ENCODE results near the gene TOGARAM2.

TOGARAM2 gene

DNA sequence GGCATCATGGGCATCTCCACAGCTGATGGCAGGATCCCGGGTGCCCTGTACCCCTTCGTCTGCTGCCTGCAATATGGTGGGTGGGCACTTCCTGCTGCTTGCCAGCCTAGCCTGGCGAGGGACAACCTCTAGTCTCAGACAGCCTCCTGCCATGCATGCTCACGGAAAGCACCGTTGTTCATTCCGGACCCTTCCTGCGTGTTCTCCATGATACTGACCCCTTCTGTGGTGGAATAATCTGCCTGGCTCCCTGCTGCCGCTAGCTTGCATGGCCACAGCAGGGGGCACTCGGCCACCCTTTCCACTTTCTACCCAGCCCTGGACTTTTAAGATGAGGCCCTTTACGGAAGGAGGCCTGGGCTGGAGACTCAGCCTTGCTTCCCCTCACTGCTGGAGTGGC, 81.3 kb downstream of the TOGARAM2 start:
- Histone ChIP-seq H3K27me3 (ENCODE audit: insufficient read depth, poor library complexity, severe bottlenecking) (no peaks in the 10 kb centered on the region), H3K4me1 (ENCODE audit: insufficient read depth, poor library complexity, severe bottlenecking) (peaks cover 25% of the 10 kb centered on the region), H3K36me3 (ENCODE audit: low read depth) (no peaks in the 10 kb centered on the region), H3K9me3 (ENCODE audit: severe bottlenecking) (no peaks in the 10 kb centered on the region), H3K27ac (ENCODE audit: poor library complexity, severe bottlenecking) (no peak overlapping the region), H3K4me3 (ENCODE audit: severe bottlenecking) (no peak overlapping the region)
- ATAC-seq (ENCODE audit: low read depth) (no peak), DNase-seq (ENCODE audit: low spot score) (no peak)
- TF ChIP-seq, protein P1, sequence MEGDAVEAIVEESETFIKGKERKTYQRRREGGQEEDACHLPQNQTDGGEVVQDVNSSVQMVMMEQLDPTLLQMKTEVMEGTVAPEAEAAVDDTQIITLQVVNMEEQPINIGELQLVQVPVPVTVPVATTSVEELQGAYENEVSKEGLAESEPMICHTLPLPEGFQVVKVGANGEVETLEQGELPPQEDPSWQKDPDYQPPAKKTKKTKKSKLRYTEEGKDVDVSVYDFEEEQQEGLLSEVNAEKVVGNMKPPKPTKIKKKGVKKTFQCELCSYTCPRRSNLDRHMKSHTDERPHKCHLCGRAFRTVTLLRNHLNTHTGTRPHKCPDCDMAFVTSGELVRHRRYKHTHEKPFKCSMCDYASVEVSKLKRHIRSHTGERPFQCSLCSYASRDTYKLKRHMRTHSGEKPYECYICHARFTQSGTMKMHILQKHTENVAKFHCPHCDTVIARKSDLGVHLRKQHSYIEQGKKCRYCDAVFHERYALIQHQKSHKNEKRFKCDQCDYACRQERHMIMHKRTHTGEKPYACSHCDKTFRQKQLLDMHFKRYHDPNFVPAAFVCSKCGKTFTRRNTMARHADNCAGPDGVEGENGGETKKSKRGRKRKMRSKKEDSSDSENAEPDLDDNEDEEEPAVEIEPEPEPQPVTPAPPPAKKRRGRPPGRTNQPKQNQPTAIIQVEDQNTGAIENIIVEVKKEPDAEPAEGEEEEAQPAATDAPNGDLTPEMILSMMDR (IDR thresholded peaks at IDR 0.05; ENCODE audit: poor library complexity, severe bottlenecking) = no peak

DNA sequence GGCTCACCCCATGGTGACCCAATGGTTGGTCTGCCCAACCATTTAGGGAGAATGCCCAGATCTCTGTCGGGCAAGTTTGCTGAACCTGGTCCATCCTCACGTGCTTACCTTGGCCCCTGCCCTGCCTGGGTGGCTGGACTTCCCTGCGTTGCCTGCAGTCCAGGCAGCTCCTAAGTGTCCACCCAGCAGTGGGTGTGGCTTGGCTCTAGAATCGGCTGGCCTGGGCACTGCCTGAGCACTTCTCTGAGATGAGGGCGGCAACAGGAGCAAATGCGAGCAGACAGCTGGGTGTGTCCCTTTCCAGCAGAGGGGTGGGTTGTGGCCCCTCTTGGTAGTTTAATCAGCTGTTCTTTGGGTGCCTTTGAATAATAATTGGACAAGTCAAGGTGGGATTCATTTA, 82.0 kb downstream of the TOGARAM2 start:
- no peaks in the 10 kb centered on the region for H3K27me3 ChIP-seq (ENCODE audit: insufficient read depth, poor library complexity, severe bottlenecking)
- no peak overlapping the region for H3K27ac ChIP-seq (ENCODE audit: poor library complexity, severe bottlenecking)
- ATAC-seq (ENCODE audit: low read depth) (no peak), DNase-seq (ENCODE audit: low spot score) (no peak)
- H3K4me3 ChIP-seq (ENCODE audit: severe bottlenecking) = no peak overlapping the region
- H3K36me3 ChIP-seq (ENCODE audit: low read depth) = no peaks in the 10 kb centered on the region
- peaks cover 31% of the 10 kb centered on the region for H3K4me1 ChIP-seq (ENCODE audit: insufficient read depth, poor library complexity, severe bottlenecking)
- no peaks in the 10 kb centered on the region for H3K9me3 ChIP-seq (ENCODE audit: severe bottlenecking)
- TF ChIP-seq, protein P1 (IDR thresholded peaks at IDR 0.05; ENCODE audit: poor library complexity, severe bottlenecking) = no peak

DNA sequence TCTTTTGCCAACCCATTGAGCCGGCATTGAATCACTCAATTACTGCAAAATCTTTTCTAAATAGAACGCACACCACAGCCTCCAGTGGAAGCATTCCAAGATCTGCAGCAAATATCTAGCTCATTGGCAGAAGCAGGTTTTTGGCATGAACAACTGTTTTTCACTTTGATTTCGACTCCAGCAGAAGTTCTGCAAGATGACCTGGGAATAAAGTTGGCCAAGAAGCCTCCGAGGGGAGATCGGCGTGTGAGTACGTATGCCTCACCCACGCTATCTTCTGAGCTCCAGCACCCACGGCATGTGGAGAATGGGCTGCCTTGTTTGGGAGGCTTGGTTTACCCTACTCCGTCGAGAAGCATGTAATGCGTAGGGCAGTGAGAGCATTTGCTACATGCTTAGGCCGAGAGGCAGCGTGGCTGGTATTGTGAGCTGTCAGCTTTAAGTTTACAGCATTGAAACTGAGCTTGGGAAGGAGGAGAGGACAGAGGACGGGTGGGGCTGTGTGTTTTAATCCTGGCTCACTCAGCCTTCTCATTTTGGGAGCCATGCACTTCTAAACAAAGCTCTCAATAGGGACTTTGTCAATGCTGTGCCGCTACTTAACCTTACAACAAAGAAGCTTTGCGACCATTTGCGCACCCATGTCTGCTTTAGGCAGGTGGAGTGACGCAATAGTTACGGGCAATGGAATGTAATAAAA, 82.7 kb downstream of the TOGARAM2 start:
- Histone ChIP-seq H3K4me1 (ENCODE audit: insufficient read depth, poor library complexity, severe bottlenecking) (peaks cover 38% of the 10 kb centered on the region), H3K27ac (ENCODE audit: poor library complexity, severe bottlenecking) (no peak overlapping the region), H3K36me3 (ENCODE audit: low read depth) (no peaks in the 10 kb centered on the region), H3K4me3 (ENCODE audit: severe bottlenecking) (no peak overlapping the region), H3K9me3 (ENCODE audit: severe bottlenecking) (no peaks in the 10 kb centered on the region), H3K27me3 (ENCODE audit: insufficient read depth, poor library complexity, severe bottlenecking) (no peaks in the 10 kb centered on the region)
- ATAC-seq (ENCODE audit: low read depth) (no peak), DNase-seq (ENCODE audit: low spot score) (no peak)
- TF ChIP-seq, protein P1 (IDR thresholded peaks at IDR 0.05; ENCODE audit: poor library complexity, severe bottlenecking) = no peak

DNA sequence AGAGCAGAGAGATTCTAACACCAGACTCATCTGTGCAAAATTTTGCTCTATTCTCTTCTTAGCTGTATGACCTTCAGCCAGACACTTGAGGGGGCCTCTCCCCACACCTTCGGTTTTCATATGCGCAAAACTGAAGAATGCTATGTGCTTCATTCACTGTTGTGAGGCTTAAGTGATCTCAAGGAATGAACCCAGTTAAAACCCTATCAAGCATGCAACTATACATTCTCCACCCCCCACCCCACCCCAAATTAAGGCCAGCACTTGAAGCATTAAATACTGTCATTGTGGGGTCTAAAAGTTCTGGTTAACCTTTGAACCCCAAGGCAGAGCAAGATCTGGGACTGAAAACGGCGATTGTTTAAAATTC, 83.2 kb downstream of the TOGARAM2 start:
- no peak overlapping the region for H3K4me3 ChIP-seq (ENCODE audit: severe bottlenecking)
- DNase-seq (ENCODE audit: low spot score) (no peak), ATAC-seq (ENCODE audit: low read depth) (no peak)
- H3K9me3 ChIP-seq (ENCODE audit: severe bottlenecking) = no peaks in the 10 kb centered on the region
- no peaks in the 10 kb centered on the region for H3K36me3 ChIP-seq (ENCODE audit: low read depth)
- no peak overlapping the region for H3K27ac ChIP-seq (ENCODE audit: poor library complexity, severe bottlenecking)
- H3K27me3 ChIP-seq (ENCODE audit: insufficient read depth, poor library complexity, severe bottlenecking) = no peaks in the 10 kb centered on the region
- peaks cover 41% of the 10 kb centered on the region for H3K4me1 ChIP-seq (ENCODE audit: insufficient read depth, poor library complexity, severe bottlenecking)
- TF ChIP-seq, protein P1 (IDR thresholded peaks at IDR 0.05; ENCODE audit: poor library complexity, severe bottlenecking) = no peak

DNA sequence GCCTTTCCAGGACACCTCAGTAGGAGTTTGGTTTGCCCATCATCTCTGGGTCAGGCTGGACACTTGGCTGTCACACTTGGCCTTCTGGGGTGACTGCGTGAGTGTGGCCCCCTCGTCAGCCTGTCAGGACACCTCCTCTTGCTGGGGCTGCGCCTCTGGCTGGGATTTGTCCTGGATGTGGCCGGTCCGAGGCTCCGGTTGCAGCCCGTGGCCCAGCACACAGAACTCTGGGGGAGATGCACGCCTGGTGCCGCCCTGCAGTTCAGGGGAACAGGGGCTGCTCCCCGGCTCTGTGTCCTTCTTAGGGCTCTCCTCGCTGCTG, 83.6 kb downstream of the TOGARAM2 start:
- peaks cover 41% of the 10 kb centered on the region for H3K4me1 ChIP-seq (ENCODE audit: insufficient read depth, poor library complexity, severe bottlenecking)
- H3K27ac ChIP-seq (ENCODE audit: poor library complexity, severe bottlenecking) = no peak overlapping the region
- H3K4me3 ChIP-seq (ENCODE audit: severe bottlenecking) = no peak overlapping the region
- DNase-seq (ENCODE audit: low spot score) = no peak
- TF ChIP-seq, protein P1 (IDR thresholded peaks at IDR 0.05; ENCODE audit: poor library complexity, severe bottlenecking) = no peak
- no peaks in the 10 kb centered on the region for H3K36me3 ChIP-seq (ENCODE audit: low read depth)
- no peak for ATAC-seq (ENCODE audit: low read depth)
- no peaks in the 10 kb centered on the region for H3K9me3 ChIP-seq (ENCODE audit: severe bottlenecking)
- H3K27me3 ChIP-seq (ENCODE audit: insufficient read depth, poor library complexity, severe bottlenecking) = no peaks in the 10 kb centered on the region
